HTR-8/SVneo (cell line): ENCODE measurements around the gene TMEM44.
A peak's percentile ranks its signal among the peaks of the same experiment; 100 is the strongest.

Source experiments
- DNase-seq: peaks from one replicate; pipeline ENCODE4 v3.0.0; 2011; ENCODE audit warnings: low spot score, mixed read lengths; ENCODE audit not compliant: insufficient read length
- FAIRE-seq: peaks from 2 replicates; lab custom pipeline; 2011; peaks lifted over from hg19 to GRCh38; lab: Jason Lieb, UNC

Gene TMEM44

GRCh38 chr3:194586836-194587235 lies 46.4 kb downstream of the TMEM44 start:
- FAIRE-seq (no peak), DNase-seq (no peak)

DNA sequence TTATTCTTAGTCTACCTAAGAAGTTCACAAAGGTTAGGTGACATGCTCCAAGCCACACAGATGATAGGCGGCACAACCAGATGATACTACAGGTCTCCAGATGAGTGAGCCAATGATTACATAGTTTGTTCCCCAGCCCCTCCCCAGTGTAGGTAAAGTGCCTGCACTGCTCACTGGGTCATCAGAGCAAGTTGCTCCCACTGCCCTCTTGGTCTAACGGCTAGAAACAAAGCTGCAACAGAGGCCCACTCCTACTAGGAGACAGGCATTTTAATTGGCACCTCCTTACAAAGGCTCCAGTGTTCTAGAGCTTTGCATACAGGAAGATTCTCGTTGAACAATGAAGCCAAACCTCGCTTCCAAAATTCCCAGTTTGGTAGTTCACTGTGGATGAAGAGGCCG lies 47.3 kb downstream of the TMEM44 start:
- DNase-seq (no peak), FAIRE-seq (no peak)

DNA sequence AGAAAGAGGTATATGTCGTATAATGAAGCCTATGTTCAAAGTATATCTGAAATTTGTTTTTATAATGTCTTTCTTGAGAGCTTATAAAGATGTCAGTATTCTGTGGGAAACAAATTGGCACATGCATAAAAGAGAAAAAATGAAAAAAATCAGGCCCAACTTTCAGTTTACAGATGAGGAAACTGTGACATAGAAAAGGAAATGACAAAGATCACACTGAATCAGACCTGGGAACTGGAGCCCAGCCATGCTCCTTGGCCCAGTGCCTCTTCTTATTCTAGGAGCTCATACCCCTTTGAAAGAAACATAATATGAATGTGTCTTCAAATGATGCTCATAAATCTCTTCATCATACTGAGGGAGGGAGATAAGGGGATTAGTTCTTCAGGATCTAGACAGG lies 48.4 kb downstream of the TMEM44 start:
- FAIRE-seq (no peak), DNase-seq (no peak)

DNA sequence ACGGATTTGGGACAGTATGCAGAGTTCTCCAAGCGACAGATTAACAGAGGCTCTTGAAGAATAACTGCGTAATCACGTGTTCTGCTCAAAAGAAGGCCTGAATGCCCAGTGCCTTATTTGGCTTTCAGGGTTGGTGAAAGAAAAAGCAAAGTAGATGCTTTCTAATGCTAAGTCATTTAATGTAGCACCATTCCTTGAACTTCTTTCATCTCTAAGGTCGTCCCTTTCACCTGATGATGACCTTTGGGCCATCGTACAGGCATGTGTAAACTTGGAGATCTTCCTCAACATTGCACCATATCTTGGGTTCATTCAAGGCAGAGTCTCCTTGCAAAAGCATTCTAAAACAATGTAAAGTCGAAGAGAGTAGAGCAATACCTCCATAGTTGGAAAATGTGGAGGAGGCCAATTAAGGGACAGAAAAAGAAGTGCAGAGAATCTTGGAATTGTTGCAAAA lies 48.9 kb downstream of the TMEM44 start:
- DNase-seq (no peak), FAIRE-seq (no peak)

GRCh38 chr3:194582196-194582905 lies 50.9 kb downstream of the TMEM44 start:
- FAIRE-seq (no peak), DNase-seq (no peak)

DNA sequence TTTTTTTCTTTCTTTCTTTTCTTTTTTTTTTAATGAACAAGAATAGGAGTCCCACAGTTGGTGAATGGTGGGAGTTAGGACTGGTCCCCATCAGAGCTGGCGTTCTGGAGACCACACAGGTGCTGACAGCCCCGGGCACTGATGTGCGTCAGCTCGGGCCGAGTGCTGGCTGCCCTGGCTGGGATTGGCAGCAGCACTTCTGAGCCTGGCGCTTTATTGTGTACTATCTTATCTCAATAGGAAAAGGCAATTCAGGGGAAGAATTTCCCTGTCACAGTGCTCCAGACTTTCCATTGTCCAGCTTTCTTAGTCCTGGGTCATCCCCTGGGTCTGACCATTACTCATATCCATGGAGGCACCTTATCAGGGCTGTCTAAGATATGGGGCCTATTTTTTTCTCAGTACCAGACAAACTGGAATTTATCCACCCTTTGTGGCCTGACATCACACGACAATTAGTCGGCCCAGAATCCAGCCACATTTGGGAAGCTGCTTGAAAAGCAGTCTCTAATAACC lies 54.1 kb downstream of the TMEM44 start:
- FAIRE-seq = no peak

GRCh38 chr3:194577986-194578905 lies 55.0 kb downstream of the TMEM44 start:
- DNase-seq = peak; percentile 86
- FAIRE-seq = peak; percentile 42

More for the DNA sequence above, 54.1 kb downstream of the TMEM44 start:
- no peak for DNase-seq

DNA sequence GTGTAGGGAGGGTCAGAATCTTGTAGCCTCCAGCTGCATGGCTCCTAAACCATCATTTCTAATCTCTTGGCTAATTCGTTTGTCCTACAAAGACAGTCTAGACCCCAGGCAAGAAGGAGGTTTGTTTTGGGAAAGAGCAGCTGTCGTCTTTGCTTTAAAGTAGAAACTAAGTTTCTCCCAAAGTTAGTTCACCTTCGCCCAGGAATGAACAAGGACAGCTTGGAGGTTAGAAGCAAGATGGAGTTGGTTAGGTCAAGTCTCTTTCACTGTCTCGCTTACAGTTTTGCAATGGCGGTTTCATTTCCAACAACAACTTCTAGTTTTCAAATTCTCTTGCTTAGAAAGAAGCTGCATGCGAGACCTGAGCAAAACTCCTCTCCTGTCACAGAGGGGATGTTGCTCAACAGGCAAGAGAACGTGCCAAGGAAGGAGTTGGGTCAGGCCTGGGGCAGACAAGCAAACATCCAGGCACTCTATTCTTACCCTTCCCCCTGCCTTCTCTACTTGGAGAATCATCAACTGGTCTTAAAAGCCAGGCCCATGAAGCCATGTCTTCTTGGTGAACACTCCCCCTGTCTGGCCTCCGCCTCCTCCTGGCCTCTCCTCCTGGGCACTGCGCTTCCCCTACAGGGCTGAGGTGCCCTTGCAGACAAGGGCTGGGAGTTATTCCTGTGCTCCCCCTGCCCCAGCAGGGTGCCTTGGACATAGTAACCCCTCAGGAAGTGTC lies 57.6 kb downstream of the TMEM44 start:
- no peak for DNase-seq
- no peak for FAIRE-seq

DNA sequence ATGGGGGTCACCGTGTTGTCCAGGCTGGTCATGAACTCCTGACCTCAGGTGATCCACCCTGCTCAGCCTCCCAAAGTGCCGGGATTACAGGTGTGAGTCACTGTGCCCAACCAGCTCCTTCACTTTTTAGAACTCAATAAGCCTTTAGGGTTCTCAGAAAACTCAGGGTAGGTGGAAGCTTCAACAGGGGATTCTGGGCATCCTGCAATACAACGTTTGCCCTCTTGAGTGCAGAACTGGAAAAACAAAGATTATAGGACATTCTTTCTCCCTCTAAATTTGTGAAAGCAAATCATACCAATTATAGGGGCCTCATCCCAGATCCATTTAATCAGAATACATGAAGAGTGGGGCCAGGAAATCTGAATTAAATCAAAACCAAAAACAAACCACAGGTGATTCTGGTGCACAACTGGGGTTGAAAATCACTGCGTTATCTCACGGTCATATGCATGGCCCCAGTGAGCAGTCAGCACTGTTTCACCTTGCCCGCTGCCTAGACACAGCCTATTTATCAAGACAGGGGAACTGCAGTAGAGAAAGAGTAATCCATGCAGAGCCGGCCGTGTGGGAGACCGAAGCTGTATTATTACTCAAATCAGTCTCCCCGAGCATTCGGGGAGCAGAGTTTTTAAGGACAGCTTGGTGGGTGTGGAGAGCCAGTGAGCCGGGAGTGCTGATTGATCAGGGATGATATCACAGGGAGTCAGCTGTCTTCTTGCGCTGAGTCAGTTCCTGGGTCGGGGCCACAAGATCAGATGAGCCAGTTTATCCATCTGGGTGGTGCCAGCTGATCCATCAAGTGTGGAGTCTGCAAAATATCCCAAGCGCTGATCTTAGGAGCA lies 58.4 kb downstream of the TMEM44 start:
- no peak for FAIRE-seq
- DNase-seq = no peak

DNA sequence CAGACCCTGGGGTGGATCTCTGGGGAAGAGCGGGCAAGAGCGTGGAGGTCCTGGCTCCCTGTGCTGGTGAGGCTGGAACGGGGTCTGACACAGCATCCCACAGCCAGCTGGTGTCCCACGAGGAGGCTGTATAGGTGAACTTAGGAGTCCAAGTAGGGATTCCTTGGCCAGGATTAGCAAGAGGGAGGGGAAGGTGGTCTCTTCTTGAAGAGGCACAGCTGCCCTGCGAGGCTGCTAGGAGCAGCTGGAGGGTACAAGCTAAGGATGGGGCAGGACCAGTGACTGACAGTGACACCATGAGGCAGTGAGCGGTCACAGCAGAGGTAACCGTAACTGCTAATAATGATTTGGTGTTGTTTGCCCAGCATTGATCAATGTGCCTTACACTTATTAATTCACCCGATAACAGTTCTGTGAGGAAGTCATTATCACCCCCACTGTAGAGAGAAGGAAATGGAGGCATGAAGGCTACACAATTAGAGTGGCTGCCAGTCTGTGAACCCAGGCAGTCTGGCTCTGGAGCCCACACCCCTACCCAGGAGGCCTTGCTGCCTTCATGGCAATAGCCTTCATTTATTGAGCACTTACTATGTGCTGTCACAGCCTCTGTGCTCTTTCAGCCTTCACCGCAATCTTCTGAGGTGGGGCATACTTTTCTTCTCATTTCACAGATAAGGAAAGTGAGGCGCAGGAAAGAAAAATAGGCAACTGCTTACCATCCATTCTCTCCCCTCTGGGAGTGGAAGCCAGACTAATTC lies 59.4 kb downstream of the TMEM44 start:
- FAIRE-seq = peak; percentile 9
- no peak for DNase-seq

DNA sequence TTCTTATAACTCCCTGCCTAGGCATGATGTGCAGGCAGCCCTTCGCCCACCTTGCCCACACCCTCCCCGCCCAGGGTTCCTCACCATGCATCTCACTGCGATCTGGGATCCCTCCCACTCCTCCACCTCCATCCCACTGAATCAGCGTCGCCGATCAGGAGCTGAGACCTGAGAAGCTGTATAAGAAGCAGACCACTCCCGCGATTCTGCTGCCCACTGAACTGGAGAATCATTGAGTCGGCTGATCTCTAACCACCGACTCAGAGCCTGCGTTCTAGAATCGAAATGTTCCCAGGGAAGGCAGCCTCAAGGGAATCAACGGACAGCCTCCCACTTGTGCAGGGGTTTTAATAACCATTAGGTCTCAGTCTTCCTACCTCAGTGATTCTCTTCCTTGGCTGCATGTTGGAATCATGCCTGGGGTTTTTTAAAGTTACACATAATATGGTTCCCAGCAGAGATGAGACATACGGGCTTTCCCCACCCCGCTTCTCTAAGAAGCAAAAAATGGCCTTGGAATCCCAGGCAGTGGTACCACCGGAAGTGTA lies 60.2 kb downstream of the TMEM44 start:
- DNase-seq (no peak), FAIRE-seq (no peak)

DNA sequence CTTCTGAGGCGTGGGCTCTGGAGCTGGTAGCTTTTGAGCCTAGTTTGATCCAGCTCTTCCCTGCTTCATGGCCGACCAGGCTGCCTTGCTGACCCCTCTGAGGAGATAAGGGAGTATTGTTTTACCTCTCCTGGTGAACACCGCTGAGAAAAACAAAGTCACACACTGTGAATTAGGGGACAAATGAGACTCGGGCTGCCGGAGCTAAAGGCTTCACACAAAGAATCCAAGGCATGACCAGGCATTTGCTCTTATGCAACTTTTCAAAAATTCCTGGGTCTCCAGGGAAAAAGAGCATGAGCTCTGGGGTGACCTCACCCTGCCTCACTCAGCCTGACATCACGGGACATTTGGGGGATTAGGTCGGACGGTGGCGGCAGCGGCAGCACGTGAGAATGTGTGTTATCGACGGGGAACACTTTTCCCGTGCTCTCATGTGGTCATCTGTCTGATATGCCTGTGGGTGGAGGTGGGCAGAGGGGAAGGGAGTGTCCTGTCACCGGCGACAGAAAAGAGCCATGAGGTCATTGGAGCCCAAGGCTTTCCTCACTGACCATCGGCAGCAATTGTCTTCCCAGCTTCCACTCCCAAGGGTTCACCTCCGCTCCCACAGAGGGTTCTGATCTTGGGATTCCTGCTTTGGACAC lies 61.0 kb downstream of the TMEM44 start:
- DNase-seq (peak; percentile 83), FAIRE-seq (peak; percentile 74)

- FAIRE-seq (no peak), DNase-seq (no peak)
These were observed 61.6 kb downstream of the TMEM44 start for GRCh38 chr3:194571491-194572142.

DNA sequence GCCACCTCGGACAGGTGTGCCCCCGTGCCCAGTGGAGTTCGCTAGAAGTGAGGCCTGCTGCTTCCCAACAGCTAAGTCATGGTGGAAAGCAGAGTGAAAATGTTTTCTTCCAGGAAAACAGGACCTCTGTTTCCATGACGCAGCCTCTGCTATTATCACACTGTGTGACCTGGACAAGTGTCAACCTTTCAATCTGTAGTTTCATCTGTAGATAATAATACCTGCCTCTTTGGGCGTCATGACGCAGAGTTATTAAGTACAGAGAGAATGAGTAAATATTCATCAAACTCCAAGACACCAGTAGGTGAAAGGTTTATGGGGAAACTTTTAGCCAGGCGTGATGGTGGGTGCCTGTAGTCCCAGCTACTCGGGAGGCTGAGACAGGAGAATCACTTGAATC lies 62.3 kb downstream of the TMEM44 start:
- DNase-seq (no peak), FAIRE-seq (no peak)

DNA sequence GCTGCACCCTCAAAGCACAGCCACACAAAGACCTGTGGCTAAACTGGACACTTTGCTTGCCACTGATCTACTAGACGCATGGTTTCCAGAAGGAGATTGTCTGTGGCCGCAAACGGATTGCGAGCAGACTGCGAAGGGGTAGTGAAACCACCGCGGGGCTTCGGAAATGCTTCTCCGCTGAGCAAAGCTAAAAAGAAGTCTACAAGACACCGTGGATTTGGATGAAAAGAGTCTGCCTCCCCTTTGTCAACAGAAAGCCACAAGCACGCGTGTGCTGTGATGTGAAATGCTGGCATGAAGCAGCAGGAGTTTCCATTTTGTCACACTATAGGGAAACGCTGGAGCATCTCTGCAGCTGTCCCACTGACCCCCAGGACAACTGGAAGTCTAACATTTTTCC lies 63.0 kb downstream of the TMEM44 start:
- DNase-seq = no peak
- FAIRE-seq = no peak

DNA sequence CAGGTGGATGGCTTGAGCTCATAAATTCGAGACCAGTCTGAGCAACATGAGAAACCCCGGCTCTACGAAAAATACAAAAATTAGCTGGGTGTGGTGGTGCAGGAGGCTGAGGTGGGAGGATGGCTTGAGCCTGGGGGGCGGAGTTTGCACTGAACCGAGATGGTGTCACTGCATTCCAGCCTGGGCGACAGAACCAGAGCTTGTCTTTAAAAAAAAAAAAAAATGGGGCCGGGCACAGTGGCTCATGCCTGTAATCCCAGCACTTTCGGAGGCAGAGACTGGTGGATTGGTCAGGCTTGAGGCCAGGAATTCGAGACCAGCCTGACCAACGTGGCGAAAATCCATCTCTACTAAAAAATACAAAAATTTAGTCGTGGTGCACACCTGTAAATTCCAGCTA lies 64.0 kb downstream of the TMEM44 start:
- DNase-seq (no peak), FAIRE-seq (no peak)

DNA sequence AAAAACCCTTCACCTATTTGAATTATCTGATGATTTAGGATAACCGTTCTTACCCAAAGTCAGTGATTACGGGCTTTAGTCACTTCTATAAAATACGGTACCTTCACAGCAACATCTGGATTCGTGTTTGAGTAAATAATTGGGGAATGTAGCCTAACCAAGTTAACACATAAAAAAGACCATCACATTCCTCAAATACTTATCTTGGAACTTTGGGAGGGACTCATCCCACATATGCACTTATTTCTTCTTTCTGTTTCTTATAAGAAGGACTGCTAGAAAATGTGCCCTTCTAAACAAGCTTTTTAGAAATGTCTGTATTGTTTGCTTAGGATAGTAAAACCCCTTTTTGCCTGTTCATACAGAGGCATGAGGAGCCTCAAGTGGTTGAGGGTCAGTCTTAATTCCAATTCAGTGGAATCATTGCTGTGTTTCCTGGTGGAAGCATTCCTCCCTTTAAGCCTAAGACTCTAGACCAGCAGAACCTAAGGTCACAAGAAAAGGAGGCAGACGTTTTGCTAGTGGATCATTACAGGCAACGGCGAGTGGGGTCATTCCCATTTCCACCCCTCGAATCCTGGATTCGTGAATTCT lies 67.5 kb downstream of the TMEM44 start:
- no peak for FAIRE-seq
- no peak for DNase-seq
